ENCODE data around the gene INSYN2A. TPM values are rescaled to one million over a fixed set of nuclear protein-coding genes. Genes with fewer than 3 reads are reported as not detected.

INSYN2A gene
- total and polyA plus RNA-seq, 7 donors = 0.07 to 2.2 (median 0.57) TPM; not detected in 1

DNA sequence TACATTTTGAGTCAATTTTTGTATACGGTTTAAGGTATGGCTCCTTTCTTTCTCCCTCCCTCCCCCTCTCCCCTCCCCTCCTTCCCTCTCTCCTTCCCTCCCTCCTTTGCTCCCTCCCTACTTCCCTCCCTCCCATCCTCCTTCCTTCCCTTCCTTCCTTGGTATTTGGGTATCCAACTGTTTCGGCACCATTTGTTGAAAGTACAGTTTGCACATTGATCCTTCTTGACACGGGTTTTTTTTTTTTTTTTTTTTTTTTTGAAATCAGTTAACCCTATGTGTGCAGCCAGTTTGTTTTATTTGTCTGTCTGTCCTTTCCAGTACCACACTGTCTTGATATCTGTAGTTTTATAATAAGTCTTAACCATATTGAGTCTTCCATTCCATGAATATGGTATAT, 39.9 kb upstream of the INSYN2A start:
- Histone ChIP-seq H3K27ac (no peak overlapping the region), H3K27me3 (no peaks in the 10 kb centered on the region), H3K36me3 (no peaks in the 10 kb centered on the region), H3K4me1 (no peaks in the 10 kb centered on the region), H3K9me3 (no peaks in the 10 kb centered on the region), H3K4me3 (no peak overlapping the region)
- intact Hi-C loops (cut with DNase I) = no loop called here
- no peak for DNase-seq
- TF ChIP-seq, protein P1, sequence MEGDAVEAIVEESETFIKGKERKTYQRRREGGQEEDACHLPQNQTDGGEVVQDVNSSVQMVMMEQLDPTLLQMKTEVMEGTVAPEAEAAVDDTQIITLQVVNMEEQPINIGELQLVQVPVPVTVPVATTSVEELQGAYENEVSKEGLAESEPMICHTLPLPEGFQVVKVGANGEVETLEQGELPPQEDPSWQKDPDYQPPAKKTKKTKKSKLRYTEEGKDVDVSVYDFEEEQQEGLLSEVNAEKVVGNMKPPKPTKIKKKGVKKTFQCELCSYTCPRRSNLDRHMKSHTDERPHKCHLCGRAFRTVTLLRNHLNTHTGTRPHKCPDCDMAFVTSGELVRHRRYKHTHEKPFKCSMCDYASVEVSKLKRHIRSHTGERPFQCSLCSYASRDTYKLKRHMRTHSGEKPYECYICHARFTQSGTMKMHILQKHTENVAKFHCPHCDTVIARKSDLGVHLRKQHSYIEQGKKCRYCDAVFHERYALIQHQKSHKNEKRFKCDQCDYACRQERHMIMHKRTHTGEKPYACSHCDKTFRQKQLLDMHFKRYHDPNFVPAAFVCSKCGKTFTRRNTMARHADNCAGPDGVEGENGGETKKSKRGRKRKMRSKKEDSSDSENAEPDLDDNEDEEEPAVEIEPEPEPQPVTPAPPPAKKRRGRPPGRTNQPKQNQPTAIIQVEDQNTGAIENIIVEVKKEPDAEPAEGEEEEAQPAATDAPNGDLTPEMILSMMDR (IDR thresholded peaks at IDR 0.05) = no peak
- TF ChIP-seq POLR2AphosphoS5 (IDR thresholded peaks at IDR 0.05) = no peak
- TF ChIP-seq POLR2A (IDR thresholded peaks at IDR 0.05) = no peak
- no peak for TF ChIP-seq EP300 (IDR thresholded peaks at IDR 0.05)
- WGBS, 2 donors = 78 to 88% methylated on average over 3 of the region's 3 CpGs

DNA sequence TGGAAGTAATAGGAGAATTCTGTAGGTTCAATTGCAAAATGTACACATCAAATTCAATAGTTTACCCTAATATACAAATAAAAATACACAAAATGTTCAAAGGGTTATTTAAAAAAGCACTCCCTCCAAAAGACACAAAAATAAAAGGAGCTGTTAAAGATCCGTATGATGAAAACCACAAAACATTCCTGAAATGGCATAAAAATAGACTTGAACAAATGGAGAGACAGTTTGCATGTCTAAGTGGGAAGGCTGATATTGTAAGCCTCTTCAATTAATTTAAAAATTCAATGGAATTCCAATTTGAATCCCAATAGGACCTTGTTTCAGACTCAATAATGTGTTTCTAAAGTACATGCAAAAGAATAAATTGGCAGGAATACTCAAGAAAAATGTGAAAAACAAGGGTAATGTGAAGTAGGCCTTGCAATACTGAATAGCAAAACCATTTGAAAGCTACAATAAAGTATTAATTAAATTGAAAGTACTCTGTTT, 38.0 kb upstream of the INSYN2A start:
- no peak for TF ChIP-seq EP300 (IDR thresholded peaks at IDR 0.05)
- no peak for TF ChIP-seq POLR2A (IDR thresholded peaks at IDR 0.05)
- no peak for TF ChIP-seq POLR2AphosphoS5 (IDR thresholded peaks at IDR 0.05)
- TF ChIP-seq, protein P1 (IDR thresholded peaks at IDR 0.05) = no peak
- no peaks in the 10 kb centered on the region for H3K36me3 ChIP-seq
- H3K27ac ChIP-seq = no peak overlapping the region
- H3K9me3 ChIP-seq = no peaks in the 10 kb centered on the region
- H3K4me1 ChIP-seq = no peaks in the 10 kb centered on the region
- no peak overlapping the region for H3K4me3 ChIP-seq
- intact Hi-C loops (cut with DNase I) = no loop called here
- no peaks in the 10 kb centered on the region for H3K27me3 ChIP-seq
- DNase-seq = no peak
- 93 to 97% methylated on average over 1 of the region's 1 CpG for WGBS, 2 donors

DNA sequence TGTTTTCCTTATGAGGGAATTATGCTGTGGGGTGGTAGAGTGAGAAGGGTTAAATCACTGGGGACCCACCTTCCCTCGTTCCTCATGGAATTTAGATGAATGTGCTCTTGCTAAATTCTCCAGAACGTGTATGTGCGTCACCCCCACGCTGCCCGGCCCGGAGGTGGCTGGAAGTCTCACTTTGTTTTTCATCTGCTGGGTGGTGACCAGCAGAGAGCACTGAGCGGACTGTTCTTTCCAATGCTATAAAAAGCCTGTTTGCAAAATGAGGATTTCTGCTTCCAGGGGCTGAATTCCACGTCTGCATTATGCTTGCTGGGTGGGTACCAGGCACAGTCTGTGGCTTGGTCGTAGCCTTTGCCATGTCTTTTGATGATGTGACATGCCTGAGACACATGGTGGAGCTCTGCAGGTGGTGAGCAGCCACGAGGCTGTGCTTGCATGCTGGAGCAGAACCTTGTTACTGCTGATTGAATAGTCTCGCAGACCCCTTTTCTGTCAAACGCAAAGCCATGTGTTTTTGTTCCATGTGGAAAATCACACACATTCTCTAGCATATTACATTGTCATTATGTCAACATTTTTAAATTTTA, 31.9 kb upstream of the INSYN2A start:
- Histone ChIP-seq H3K4me1 (no peaks in the 10 kb centered on the region), H3K9me3 (no peaks in the 10 kb centered on the region), H3K27ac (no peak overlapping the region), H3K36me3 (no peaks in the 10 kb centered on the region), H3K27me3 (no peaks in the 10 kb centered on the region), H3K4me3 (no peak overlapping the region)
- 75 to 80% methylated on average over 12 of the region's 12 CpGs for WGBS, 2 donors
- intact Hi-C loops (cut with DNase I) = no loop called here
- DNase-seq = no peak
- TF ChIP-seq EP300 (IDR thresholded peaks at IDR 0.05) = no peak
- TF ChIP-seq, protein P1 (IDR thresholded peaks at IDR 0.05) = no peak
- no peak for TF ChIP-seq POLR2A (IDR thresholded peaks at IDR 0.05)
- TF ChIP-seq POLR2AphosphoS5 (IDR thresholded peaks at IDR 0.05) = no peak

DNA sequence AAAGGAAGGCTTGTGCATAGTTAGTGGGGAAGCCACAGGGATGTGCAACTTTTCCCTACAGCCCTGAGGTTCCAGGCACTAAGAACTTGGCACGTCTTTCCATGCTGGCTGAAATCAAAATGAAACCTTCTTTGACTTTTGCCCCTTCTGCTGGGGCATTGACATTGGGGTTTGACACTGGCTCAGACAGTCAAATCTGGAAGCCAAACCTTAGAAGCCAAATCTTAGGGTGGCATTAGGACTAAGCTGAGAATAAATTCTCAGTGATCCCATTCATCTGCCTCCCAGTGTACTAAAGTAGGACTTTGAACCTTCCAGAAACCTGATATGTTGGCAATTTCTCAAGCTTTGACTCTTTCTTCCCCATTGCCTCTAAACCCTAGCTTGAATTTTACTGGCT, 31.3 kb upstream of the INSYN2A start:
- intact Hi-C loops (cut with DNase I) = no loop called here
- TF ChIP-seq, protein P1 (IDR thresholded peaks at IDR 0.05) = no peak
- TF ChIP-seq POLR2AphosphoS5 (IDR thresholded peaks at IDR 0.05) (no peak), EP300 (IDR thresholded peaks at IDR 0.05) (no peak), POLR2A (IDR thresholded peaks at IDR 0.05) (no peak)
- DNase-seq = no peak

DNA sequence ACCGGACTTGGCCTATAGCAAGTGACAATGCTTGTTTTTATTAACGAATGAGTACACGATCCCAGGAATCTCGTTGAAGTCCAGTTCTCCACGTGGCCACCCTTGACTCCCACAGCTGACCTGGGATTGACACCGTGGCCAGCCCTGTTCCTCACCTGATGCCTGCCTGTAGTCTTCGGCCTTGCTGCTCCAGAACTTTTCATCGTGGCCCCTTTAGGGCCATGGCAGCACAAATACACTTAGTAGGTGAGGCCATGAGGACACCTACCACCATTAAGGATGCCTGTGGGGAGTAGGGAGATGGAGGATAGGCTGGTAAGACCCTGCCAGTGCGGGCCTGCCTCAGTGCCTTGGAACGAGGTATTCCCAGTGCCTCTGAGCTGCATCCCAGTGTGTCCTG, 30.6 kb upstream of the INSYN2A start:
- Histone ChIP-seq H3K4me1 (no peaks in the 10 kb centered on the region), H3K27ac (no peak overlapping the region), H3K9me3 (no peaks in the 10 kb centered on the region), H3K4me3 (no peak overlapping the region), H3K36me3 (no peaks in the 10 kb centered on the region), H3K27me3 (no peaks in the 10 kb centered on the region)
- DNase-seq = no peak
- no peak for TF ChIP-seq POLR2AphosphoS5 (IDR thresholded peaks at IDR 0.05)
- TF ChIP-seq, protein P1 (IDR thresholded peaks at IDR 0.05) = no peak
- TF ChIP-seq EP300 (IDR thresholded peaks at IDR 0.05) = no peak
- no peak for TF ChIP-seq POLR2A (IDR thresholded peaks at IDR 0.05)
- intact Hi-C loops (cut with DNase I) = no loop called here
- 94 to 95% methylated on average over 10 of the region's 10 CpGs for WGBS, 2 donors

More for the DNA sequence above, 31.3 kb upstream of the INSYN2A start:
- Histone ChIP-seq H3K27me3 (no peaks in the 10 kb centered on the region), H3K9me3 (no peaks in the 10 kb centered on the region), H3K27ac (no peak overlapping the region), H3K4me1 (no peaks in the 10 kb centered on the region), H3K4me3 (no peak overlapping the region), H3K36me3 (no peaks in the 10 kb centered on the region)
- 54 to 84% methylated on average over 1 of the region's 1 CpG for WGBS, 2 donors
